Muscle layer of colon (tissue), 2 donors: ENCODE measurements around the gene MYF6.
"Not testable (repeated sequence)": the region's sequence is repeated elsewhere in the genome, so short reads cannot be mapped to it uniquely, and the experiment has no call there.

ENCODE experiments used
- H3K27ac ChIP-seq: one replicate; pipeline ENCODE4 v1.7.0; 2013; ENCODE audit warnings: low read depth, mild to moderate bottlenecking, low read length, moderate library complexity
- H3K27me3 ChIP-seq, 2 donors: one replicate each; pipeline ENCODE4 v1.7.0; 2013; ENCODE audit warnings: low read length in 2 of 2, mild to moderate bottlenecking in 2 of 2; ENCODE audit not compliant: insufficient read depth in 2 of 2, control insufficient read depth in 1 of 2
- H3K36me3 ChIP-seq: one replicate; pipeline ENCODE4 v1.7.0; 2013; ENCODE audit warnings: mild to moderate bottlenecking, low read length; ENCODE audit not compliant: insufficient read depth
- H3K4me1 ChIP-seq: one replicate; pipeline ENCODE4 v1.7.0; 2013; ENCODE audit warnings: mild to moderate bottlenecking, low read length; ENCODE audit not compliant: insufficient read depth
- H3K4me3 ChIP-seq, 2 donors: one replicate each; pipeline ENCODE4 v1.7.0; 2013; ENCODE audit warnings: low read length in 2 of 2, low read depth in 1 of 2, mild to moderate bottlenecking in 1 of 2, moderate library complexity in 1 of 2
- H3K9ac ChIP-seq: one replicate; pipeline ENCODE4 v1.7.0; 2013; ENCODE audit warnings: low read length
- H3K9me3 ChIP-seq: one replicate; pipeline ENCODE4 v1.7.0; 2013; ENCODE audit warnings: mild to moderate bottlenecking, low read length
- donor health status: abdominal sarcoma.
- donor health status: Adenocarcinoma of cecum.

Gene MYF6

GRCh38 chr12:80707126-80707829 lies at the start of gene MYF6:
Gene MYF6, plus strand, starts transcription at chr12:80707634. Its CDS starts 86 bp downstream, at chr12:80707720.
- Histone ChIP-seq H3K4me3 (peak within 1 kb of the TSS in 1 of 2 donors; percentile 7), H3K27ac (no peak within 1 kb of the TSS), H3K27me3 (peaks cover 0 to 8% of the 10 kb centered on the region in 2 donors), H3K4me1 (peaks cover 5% of the 10 kb centered on the region), H3K36me3 (no peaks in the 10 kb centered on the region), H3K9ac (no peak within 1 kb of the TSS), H3K9me3 (no peaks in the 10 kb centered on the region)

- Histone ChIP-seq H3K4me3 (no peak overlapping the region), H3K4me1 (no peaks in the 10 kb centered on the region), H3K9me3 (no peaks in the 10 kb centered on the region), H3K36me3 (no peaks in the 10 kb centered on the region), H3K27ac (no peak overlapping the region), H3K9ac (no peak overlapping the region), H3K27me3 (no peaks in the 10 kb centered on the region)
These were observed 47.8 kb upstream of the MYF6 start for GRCh38 chr12:80659512-80660063.

- Histone ChIP-seq H3K9me3 (no peaks in the 10 kb centered on the region), H3K4me1 (no peaks in the 10 kb centered on the region), H3K27ac (no peak overlapping the region), H3K27me3 (no peaks in the 10 kb centered on the region), H3K4me3 (no peak overlapping the region), H3K9ac (no peak overlapping the region), H3K36me3 (no peaks in the 10 kb centered on the region)
These were observed 44.8 kb upstream of the MYF6 start for GRCh38 chr12:80662586-80662985.

GRCh38 chr12:80670214-80670613 lies 37.2 kb upstream of the MYF6 start:
- Histone ChIP-seq H3K36me3 (no peaks in the 10 kb centered on the region), H3K27me3 (no peaks in the 10 kb centered on the region), H3K4me1 (no peaks in the 10 kb centered on the region), H3K9me3 (no peaks in the 10 kb centered on the region), H3K4me3 (no peak overlapping the region), H3K9ac (no peak overlapping the region), H3K27ac (no peak overlapping the region)

GRCh38 chr12:80676042-80676636 lies 31.3 kb upstream of the MYF6 start:
- H3K27me3 ChIP-seq, H3K9ac ChIP-seq, H3K4me3 ChIP-seq, H3K27ac ChIP-seq, H3K36me3 ChIP-seq, H3K4me1 ChIP-seq, H3K9me3 ChIP-seq: not testable (repeated sequence)

GRCh38 chr12:80676856-80677255 lies 30.6 kb upstream of the MYF6 start:
- H3K27me3 ChIP-seq = no peaks in the 10 kb centered on the region

GRCh38 chr12:80677994-80678393 lies 29.4 kb upstream of the MYF6 start:
- Histone ChIP-seq H3K9me3 (no peaks in the 10 kb centered on the region), H3K4me3 (no peak overlapping the region), H3K27ac (no peak overlapping the region), H3K9ac (no peak overlapping the region), H3K36me3 (no peaks in the 10 kb centered on the region), H3K27me3 (no peaks in the 10 kb centered on the region), H3K4me1 (no peaks in the 10 kb centered on the region)

More at GRCh38 chr12:80676856-80677255, 30.6 kb upstream of the MYF6 start:
- H3K9me3 ChIP-seq = no peaks in the 10 kb centered on the region
- no peaks in the 10 kb centered on the region for H3K4me1 ChIP-seq
- no peaks in the 10 kb centered on the region for H3K36me3 ChIP-seq
- H3K4me3 ChIP-seq = no peak overlapping the region
- H3K27ac ChIP-seq = no peak overlapping the region
- no peak overlapping the region for H3K9ac ChIP-seq

GRCh38 chr12:80679346-80680131 lies 27.9 kb upstream of the MYF6 start:
- Histone ChIP-seq H3K4me3 (no peak overlapping the region), H3K27ac (no peak overlapping the region), H3K36me3 (no peaks in the 10 kb centered on the region), H3K9me3 (no peaks in the 10 kb centered on the region), H3K9ac (no peak overlapping the region), H3K4me1 (no peaks in the 10 kb centered on the region), H3K27me3 (no peaks in the 10 kb centered on the region)

- Histone ChIP-seq H3K4me1 (no peaks in the 10 kb centered on the region), H3K9me3 (no peaks in the 10 kb centered on the region), H3K4me3 (no peak overlapping the region), H3K36me3 (no peaks in the 10 kb centered on the region), H3K27me3 (no peaks in the 10 kb centered on the region), H3K9ac (no peak overlapping the region), H3K27ac (no peak overlapping the region)
These were observed 26.1 kb upstream of the MYF6 start for GRCh38 chr12:80681287-80681686.

GRCh38 chr12:80681786-80682185 lies 25.6 kb upstream of the MYF6 start:
- Histone ChIP-seq H3K36me3 (no peaks in the 10 kb centered on the region), H3K27ac (no peak overlapping the region), H3K27me3 (no peaks in the 10 kb centered on the region), H3K4me3 (no peak overlapping the region), H3K9ac (no peak overlapping the region), H3K4me1 (no peaks in the 10 kb centered on the region), H3K9me3 (no peaks in the 10 kb centered on the region)

- Histone ChIP-seq H3K9me3 (no peaks in the 10 kb centered on the region), H3K27ac (no peak overlapping the region), H3K27me3 (no peaks in the 10 kb centered on the region), H3K4me1 (no peaks in the 10 kb centered on the region), H3K9ac (no peak overlapping the region), H3K36me3 (no peaks in the 10 kb centered on the region), H3K4me3 (no peak overlapping the region)
These were observed 23.3 kb upstream of the MYF6 start for GRCh38 chr12:80684077-80684495.
